Forelimb muscle (tissue), 1 donor: Measurements from ENCODE around the gene SLC2A10. TPM values are rescaled to one million over a fixed set of nuclear protein-coding genes. Genes with fewer than 3 reads are reported as not detected.
"Not testable (repeated sequence)": the region's sequence is repeated elsewhere in the genome, so short reads cannot be mapped to it uniquely, and the experiment has no call there.

Source experiments
- DNase-seq: peaks from one replicate; pipeline ENCODE4 v3.0.0-alpha.2; 2013; ENCODE audit warnings: low read depth
- polyA plus RNA-seq: library from polyadenylated mRNA; unstranded; fragments of 120-200 nt; gene quantifications from one replicate; pipeline ENCODE4 v1.2.1, GENCODE V29; 2013; ENCODE audit not compliant: insufficient read length

SLC2A10 gene
- polyA plus RNA-seq = 16.1 TPM

DNA sequence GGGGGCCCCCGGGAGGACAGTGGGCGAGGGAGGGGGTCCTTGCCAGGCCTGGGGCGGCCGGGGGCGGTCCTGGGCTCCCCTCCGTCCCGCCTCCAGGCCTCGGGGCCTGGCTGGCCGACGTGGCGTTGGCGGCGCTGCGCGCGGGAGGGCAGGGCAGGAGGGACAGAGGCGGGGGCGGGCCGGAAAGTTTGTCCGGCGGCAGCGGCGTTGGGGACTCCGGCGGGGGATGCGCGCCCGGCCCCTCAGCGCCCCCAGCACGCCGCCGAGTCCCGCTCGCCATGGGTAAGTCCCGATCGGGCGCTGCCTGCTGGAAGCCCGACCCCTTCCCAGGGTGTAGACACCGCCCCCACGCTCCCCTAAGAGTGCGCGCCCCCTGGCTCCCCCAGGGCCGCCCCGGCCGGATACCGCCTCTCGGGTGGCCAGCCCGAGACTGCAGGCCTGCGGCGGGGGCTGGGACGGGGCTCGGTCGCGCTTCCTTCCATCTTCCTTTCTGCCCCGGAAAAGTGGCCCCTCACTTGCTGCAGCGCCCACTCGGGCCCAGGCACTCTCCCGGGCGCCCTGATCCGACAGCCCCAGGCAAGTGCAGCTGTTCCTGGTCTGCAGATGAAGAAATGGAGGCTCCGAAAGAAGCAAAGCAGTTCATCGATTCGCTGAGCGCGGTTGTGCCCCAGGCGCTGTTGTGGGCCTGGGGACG lies at the start of gene SLC2A10:
Gene SLC2A10 (plus strand): TSS at position 191 of the 694 bp plus-strand sequence. CDS start 88 bp downstream, at position 279.
- no peak for DNase-seq

- no peak for DNase-seq
Observed at GRCh38 chr20:46660487-46660886, 49.0 kb upstream of the SLC2A10 start.

GRCh38 chr20:46661659-46662058 lies 47.8 kb upstream of the SLC2A10 start:
- DNase-seq = no peak

DNA sequence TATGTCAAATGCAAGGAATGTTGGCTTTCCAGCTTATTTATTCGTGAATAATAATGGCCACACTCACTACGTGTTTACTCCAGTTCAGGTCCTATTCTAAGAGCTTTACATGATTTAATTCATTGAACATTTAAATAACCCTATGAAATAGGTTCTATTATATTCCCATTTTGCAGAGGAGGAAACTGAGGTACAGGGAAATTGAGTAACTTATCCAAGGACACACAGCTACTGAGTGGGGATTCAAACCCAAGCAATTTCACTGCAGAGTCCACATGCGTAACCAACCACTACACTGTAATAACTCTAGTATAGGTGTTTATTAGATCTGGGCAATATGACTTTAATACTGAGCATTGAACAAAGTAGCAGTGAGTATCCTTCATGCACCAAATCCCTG lies 45.9 kb upstream of the SLC2A10 start:
- no peak for DNase-seq

DNA sequence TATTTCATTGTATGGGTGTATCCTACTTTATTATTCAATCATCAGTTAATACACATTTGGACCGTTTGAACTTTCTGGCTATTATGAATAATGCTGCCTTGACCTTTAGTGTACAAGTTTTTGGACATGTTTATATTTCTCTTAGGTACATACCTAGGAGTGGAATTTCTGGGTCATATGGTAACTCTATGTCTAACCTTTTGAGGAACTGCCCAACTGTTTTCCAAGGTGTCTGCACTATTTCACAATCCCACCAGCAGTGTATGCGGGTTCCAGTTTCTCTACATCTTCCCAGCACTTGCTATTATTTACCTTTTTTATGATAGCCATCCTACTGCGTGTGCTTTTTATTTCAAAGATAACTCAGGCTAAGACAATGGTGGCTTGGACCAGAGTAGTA lies 43.8 kb upstream of the SLC2A10 start:
- DNase-seq = no peak

- DNase-seq = no peak
Observed at GRCh38 chr20:46666306-46666705, 43.1 kb upstream of the SLC2A10 start.

GRCh38 chr20:46666818-46667515 lies 42.5 kb upstream of the SLC2A10 start:
- no peak for DNase-seq

GRCh38 chr20:46670228-46670584 lies 39.2 kb upstream of the SLC2A10 start:
- DNase-seq = no peak

DNA sequence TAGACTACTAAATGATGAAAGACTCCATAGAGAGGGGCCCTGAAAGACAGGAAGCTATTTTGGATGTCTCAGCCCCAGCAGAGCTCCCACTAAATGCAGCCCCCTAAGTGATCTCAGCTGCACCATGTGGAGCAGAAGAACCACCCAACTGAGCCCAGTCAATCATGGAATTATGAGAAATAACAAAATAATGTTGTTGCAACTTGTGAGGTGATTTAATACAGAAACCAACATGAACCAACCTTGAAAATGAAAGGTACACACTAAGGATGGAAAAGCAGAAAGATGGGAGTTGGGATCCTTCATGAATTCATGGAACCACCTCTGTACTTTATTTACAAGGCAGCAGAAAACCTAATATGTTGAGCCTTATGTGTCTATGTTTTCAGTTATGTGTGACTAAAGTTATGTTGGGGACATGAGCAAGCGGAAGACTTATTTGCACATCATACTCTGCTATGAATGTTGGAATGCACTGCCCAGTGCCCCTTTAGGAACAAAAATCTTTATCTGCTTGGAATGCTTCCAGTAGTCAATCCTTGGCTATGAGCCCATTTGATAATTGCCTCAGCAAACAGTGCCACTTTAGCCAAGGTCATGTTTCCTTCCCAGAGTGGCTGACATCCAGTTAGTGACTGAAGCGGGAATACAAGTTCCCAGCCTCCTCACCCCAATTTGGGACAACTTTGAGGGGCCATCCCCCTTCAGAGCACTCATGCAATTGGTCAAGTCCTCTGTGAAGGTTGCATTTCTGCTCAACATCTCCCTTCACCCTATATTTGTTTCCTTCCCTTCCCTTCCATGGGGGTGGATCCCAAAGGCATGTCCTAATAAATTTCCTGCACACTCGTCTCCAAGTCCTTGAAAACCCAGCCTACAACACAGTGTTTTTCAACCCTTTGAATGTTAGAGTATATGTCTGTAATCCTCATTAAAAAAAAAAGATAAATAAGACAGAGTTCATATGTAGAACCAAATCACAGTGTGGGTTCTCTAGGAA lies 38.6 kb upstream of the SLC2A10 start:
- no peak for DNase-seq

DNA sequence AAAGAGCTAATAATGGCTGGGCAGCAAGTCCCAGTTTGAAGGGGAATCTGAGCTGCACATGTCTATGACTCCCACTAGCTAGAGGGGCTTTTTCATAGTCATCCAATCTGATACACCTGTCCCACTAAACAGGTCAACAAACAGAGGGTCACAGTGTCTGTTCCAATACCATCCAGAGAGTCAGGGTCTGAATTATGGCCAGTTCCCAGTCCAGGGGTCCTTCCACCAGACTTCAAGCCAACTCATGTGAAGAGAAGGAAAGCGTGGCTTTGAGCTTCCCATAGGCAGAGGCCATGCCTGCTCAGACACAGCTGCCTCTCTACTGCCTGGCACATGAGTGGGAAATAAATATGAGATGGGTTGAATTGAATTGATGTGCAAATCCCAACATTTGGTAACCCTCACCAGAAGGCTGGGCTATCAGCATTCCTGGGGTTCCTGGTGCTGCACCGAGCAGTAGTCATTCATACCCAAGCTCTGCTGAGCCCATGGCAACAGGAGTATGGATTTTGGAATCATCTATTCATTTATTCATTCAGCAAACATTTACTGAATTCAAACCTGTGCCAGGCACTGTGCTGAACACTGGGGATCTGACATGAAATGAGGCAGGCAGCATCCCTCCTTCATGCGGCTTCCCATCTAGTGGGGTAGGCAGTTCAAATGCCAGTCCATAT lies 37.4 kb upstream of the SLC2A10 start:
- DNase-seq = no peak

GRCh38 chr20:46672543-46673148 lies 36.8 kb upstream of the SLC2A10 start:
- no peak for DNase-seq

GRCh38 chr20:46673394-46674252 lies 35.8 kb upstream of the SLC2A10 start:
- no peak for DNase-seq

DNA sequence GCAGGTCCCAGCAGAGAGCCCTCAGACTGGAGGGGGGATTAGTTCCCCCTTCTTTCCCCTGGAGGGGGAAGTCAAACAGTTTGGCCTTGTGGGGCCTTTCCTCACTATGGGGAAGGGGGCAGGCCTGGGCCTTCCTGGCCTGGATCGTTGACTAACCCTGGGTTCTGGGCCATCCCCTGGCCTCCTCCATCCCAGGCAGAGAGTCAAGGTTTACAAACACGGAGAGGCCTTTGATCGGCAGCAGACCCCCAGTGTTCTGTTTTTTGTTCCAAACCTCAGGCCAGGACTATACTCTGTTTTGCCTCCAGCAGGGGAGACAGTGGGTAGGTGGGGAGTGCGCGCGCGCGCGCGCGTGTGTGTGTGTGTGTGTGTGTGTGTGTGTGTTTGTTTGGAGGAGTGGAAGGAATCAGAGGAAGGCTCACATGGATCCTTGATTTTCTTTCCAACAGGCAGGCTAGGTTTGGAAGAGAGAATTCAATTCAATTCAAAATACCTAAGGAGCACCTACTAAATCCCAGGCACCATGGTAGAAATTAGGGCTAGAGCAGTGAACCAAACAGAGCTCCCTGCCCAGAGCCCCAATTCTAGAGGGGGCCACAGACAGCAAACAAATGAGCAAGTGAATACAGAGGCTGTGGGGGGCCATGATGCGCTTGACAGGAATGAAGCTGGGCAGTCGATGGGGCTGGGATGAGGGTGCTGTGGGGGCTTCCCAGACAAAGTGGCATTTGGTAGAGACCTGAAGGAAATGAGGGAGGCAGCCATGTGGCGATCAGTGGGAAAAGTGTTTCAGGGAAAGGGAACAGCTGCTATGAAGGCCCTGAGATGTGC lies 35.0 kb upstream of the SLC2A10 start:
- DNase-seq = no peak

- DNase-seq = not testable (repeated sequence)
Observed at GRCh38 chr20:46676649-46677316, 32.7 kb upstream of the SLC2A10 start.

DNA sequence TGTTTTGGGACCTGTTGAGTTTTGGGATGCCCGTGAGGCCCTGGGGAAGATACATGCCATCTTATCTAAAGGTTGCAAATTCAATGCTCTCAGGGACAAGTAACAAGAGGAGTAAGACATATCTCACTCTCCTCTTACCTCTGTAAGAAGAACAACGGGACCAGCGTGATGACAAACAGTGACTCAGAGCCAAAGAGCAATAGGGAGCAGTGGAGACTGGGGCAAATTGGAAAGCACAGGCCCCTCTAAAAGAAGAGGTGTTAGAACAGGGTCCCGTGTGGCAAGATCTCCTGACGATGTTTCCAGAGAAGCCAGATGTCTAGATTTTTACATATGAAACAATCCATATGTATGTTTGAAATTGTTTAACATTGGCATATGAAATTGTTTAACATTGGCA lies 31.8 kb upstream of the SLC2A10 start:
- no peak for DNase-seq

DNA sequence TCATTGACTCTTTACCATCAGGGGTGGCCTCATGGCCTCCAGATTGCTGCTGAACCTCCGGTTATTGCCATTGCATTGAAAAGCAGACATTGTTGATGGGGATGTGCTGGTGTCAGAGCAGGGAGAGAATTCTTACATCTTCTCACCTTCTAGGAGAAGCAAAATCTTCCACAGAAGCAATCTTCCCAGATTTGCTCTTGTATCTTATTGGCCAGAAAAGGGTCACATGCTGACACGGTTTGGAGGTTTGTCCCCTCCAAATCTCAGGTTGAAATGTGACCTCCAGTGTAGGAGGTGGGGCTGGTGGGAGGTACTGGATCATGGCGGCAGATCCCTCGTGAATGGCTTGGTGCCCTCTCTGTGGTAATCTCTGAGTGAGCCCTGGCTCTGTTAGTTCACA lies 30.9 kb upstream of the SLC2A10 start:
- DNase-seq = no peak

GRCh38 chr20:46680684-46681031 lies 28.8 kb upstream of the SLC2A10 start:
- DNase-seq = no peak

GRCh38 chr20:46681032-46681854 lies 28.2 kb upstream of the SLC2A10 start:
- no peak for DNase-seq
